OCI-LY1 (cell line): ENCODE data around the gene MAP1LC3A.

ENCODE experiments used
- CTCF ChIP-seq: fragments of 200-600 bp; sonication (generic), shearing (Covaris generic); IDR thresholded peaks from 2 replicates; pipeline ENCODE4 v1.5.1; 2017; ENCODE audit warnings: mild to moderate bottlenecking, antibody characterized with exemption, low read length, moderate library complexity, mixed read lengths
- EZH2 ChIP-seq: fragments of 200-600 bp; sonication (generic), shearing (Covaris generic); IDR thresholded peaks from 2 replicates; pipeline ENCODE4 v1.8.0; 2017; ENCODE audit warnings: borderline replicate concordance, mixed run types, mild to moderate bottlenecking, antibody characterized with exemption, low read length, moderate library complexity, mixed read lengths

GRCh38 chr20:34600892-34601653 lies 42.6 kb downstream of the MAP1LC3A start:
- TF ChIP-seq CTCF, result no peak
- no peak for TF ChIP-seq EZH2
